Effector memory CD8-positive, alpha-beta T cell (primary cell): Measurements from ENCODE around the gene BAZ2A.

ENCODE experiments used
- ATAC-seq: fragments of 150-1000 bp; cut with Tn5 transposase; replicated peaks from 2 replicates; pipeline ENCODE4 v1.10.0; 2021; ENCODE audit warnings: mild to moderate bottlenecking, moderate library complexity
- DNase-seq, 3 experiments: peaks; one replicate each; pipeline ENCODE4 v3.0.0; 2021
- H3K27ac Mint-ChIP-seq, 2 donors: one replicate each; pipeline ENCODE4 v1.8.0; 2022; ENCODE audit warnings: mild to moderate bottlenecking in 2 of 2, mixed read lengths in 2 of 2, moderate library complexity in 2 of 2
- H3K27me3 Mint-ChIP-seq, 2 donors: one replicate each; pipeline ENCODE4 v1.8.0; 2022; ENCODE audit warnings: mixed read lengths in 2 of 2
- H3K36me3 Mint-ChIP-seq: one replicate; pipeline ENCODE4 v1.8.0; 2022; ENCODE audit warnings: mild to moderate bottlenecking, moderate library complexity, mixed read lengths; ENCODE audit not compliant: insufficient read depth
- H3K4me1 Mint-ChIP-seq, 2 donors: one replicate each; pipeline ENCODE4 v1.8.0; 2022; ENCODE audit warnings: low read depth in 2 of 2, mixed read lengths in 2 of 2
- H3K4me3 Mint-ChIP-seq, 2 donors: one replicate each; pipeline ENCODE4 v1.8.0; 2022; ENCODE audit warnings: mild to moderate bottlenecking in 2 of 2, mixed read lengths in 2 of 2, moderate library complexity in 2 of 2
- H3K9me3 Mint-ChIP-seq, 2 donors: one replicate each; pipeline ENCODE4 v1.8.0; 2022; ENCODE audit warnings: mixed read lengths in 2 of 2

Gene BAZ2A

DNA sequence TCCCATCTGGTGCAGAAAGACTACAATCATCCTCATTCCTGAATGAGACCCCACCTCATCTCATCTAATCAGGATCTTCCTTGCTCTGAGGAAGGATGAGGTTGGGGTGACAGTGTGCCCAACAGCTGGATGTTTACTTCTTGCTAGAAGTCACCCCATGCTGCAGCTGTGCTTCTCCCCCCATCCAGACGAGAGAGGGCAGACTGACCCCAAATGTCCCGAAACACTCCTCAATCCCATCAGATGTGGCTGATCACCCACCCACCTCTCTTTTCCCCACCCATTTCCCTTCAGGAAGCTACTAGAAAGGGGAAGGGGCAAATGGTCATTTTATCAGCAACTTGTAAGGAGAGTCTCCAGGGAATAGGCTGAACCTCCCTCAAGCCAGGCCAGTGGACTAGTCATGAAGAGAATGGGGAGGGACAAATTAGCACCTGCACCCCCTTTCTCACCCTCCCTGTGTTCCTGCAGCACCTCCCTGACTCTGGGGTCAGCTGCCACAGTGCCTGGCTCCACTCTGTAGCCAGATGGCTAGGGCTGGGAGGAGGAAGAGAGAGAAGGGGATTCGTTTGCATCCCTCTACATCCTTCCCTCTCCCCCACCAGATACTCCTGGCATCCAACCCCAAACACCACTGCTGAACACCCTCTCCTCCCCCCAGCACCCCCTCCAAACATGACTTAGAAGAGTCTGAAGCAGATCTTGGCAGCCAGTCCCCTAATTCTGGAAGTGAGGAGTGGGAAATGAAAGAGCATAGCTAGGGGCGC is 2.8 kb upstream of the BAZ2A start:
- Mint-ChIP-seq H3K27ac (peak overlapping the region; percentile 84 to 98), H3K9me3 (no peaks in the 10 kb centered on the region), H3K27me3 (no peaks in the 10 kb centered on the region), H3K4me3 (peak overlapping the region; percentile 95 to 100), H3K36me3 (peaks cover 49% of the 10 kb centered on the region), H3K4me1 (peaks cover 61 to 67% of the 10 kb centered on the region in 2 donors)
- ATAC-seq (no peak), DNase-seq (no peak)

DNA sequence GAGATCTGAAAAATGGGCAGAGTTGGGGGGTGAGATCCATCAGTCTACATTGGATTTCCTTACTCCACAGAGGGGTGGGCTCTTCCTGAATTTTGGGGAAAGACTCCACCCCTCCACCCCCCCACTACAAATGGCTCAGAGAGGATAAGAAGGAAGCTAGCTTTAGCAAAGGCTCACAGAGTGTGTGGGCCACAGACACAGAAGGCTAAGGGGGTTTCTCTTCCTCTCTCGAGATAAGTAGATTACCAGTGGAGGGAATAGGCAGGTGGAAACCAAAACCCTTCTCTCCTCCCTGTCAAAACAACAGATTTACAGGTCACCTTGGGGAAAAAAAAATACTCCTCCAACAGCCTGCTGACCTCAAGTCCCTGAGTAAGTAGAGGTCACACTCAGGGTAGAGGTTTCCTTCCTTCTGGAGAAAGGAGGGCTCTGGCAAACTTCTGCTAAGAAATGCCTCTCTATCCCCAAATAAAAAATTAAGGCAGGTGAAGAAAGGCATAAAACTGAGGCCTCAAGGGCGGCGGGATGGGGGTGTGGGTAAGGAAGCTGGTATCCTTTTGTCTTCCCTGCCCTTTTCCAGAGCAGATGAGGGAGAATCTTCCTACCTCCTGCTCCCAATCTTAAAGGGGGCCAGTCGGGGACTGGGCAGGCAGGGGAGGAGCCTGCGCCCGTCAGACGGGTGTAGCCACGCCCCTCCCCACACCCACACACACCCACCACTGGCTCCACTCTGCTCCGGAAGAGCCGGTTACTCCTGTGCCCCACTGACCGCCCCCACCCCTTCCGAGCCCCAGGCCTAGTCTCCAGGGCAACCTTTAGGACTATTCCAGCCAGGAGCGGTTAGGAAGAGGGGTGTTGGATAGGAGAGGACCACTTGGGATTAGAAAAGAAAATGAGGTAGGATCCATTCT is 1.9 kb upstream of the BAZ2A start:
- Mint-ChIP-seq H3K9me3 (no peaks in the 10 kb centered on the region), H3K4me1 (peaks cover 65 to 72% of the 10 kb centered on the region in 2 donors), H3K36me3 (peaks cover 50% of the 10 kb centered on the region), H3K27ac (peak overlapping the region in 1 of 2 donors; percentile 84), H3K27me3 (no peaks in the 10 kb centered on the region), H3K4me3 (peak overlapping the region; percentile 95 to 100)
- DNase-seq (peak in 2 of 3 experiments; percentile 12 to 27), ATAC-seq (no peak)

DNA sequence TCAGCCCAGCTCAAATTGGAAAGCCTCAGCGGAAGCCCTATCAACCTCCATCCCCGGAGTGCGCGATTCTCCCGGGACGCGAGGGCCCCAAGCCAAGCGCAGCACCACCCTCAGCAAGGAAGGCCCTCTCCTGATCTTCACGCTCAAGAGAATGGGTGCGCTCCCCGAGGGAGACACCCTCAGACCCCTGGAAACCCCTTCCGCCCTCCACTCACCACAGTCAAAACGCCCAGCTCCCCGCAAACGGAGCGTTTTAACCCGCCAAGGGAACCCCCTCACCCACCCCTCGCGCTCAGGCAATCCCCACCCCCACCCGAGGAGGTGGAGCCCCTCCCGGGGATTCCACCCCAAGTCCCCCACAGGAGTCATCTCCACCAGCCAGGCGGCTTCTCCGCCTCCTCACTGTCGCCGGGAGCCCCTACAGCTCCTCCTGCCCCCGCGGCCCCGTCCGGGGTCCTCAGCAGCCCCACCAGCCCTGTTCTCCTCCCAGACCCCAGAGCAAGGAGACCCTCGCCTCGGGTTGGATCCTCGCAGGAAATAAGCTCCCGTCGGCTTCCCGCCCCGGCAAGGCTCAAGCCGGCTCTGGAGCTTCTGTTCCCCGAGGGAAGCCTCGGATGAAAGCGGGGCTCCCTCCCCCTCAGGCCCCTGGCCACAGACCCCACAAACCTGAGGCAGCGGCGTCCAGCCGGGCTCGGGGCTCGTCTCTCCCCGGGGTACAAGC is 507 bp downstream of the BAZ2A start:
- Mint-ChIP-seq H3K27ac (peak overlapping the region; percentile 83 to 95), H3K9me3 (no peaks in the 10 kb centered on the region), H3K36me3 (peaks cover 44% of the 10 kb centered on the region), H3K4me1 (peaks cover 59 to 66% of the 10 kb centered on the region in 2 donors), H3K27me3 (no peaks in the 10 kb centered on the region), H3K4me3 (peak overlapping the region; percentile 82 to 95)
- DNase-seq = peak in 2 of 3 experiments; percentile 15 to 31
- ATAC-seq = peak; percentile 20

DNA sequence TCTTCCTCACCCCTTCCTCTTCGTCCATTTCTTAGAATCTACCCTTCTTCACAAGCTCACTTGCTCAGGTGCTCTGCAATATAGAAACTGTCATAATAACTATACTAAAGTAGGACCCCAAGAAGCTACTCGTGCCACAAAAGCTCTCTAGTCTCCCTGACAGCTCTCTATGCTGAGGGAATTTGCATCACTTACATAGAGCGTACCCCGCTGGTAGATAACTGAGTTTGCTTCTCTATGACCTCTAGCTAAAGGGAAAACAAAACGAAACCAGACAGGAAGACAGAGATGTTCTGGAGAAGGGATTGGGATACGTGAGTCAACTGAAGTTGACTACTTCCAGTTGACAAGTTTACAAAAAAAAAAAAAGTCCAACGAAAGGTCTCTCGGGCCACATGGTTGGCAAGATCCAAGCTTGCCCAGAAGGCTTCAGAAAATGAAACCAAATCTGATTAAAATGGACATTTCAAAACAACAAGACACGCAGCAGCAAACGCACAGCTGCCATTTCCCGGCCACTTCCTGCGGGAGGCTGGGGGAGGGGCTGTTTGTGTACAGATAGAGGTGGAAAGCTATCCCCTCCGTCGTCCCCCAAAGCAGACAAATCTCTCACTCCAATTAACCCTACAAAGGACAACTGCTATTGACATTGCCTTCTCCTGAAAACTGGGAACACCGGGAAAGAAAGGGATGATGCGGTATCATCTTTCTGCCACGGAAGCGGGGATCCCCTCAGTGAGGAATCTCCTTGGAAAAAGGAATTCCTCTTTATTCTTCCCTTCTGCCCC is 1.3 kb downstream of the BAZ2A start:
- H3K36me3 Mint-ChIP-seq = peaks cover 49% of the 10 kb centered on the region
- H3K4me1 Mint-ChIP-seq = peaks cover 59 to 67% of the 10 kb centered on the region in 2 donors

DNA sequence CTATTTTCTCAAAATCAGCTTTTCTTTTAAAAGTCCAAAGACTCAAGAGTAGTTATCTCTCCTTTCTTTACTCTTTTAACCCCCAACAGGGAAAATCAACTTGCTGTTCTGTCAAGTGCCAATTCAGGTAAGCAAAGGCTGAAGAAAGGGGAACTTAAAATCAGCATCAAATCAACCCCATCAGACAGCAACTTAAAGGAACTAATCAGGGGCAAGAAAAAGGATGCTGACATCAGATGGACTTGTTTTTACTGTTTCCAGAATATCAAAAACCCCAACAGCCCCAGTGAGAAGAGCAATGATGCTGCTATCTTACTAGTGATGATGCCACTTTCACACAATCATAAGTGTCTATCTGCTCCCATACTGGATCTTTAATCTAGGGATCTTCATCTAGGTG is 3.4 kb downstream of the BAZ2A start:
- H3K4me1 Mint-ChIP-seq = peaks cover 51 to 67% of the 10 kb centered on the region in 2 donors
- DNase-seq = no peak
- no peak overlapping the region for H3K4me3 Mint-ChIP-seq
- H3K36me3 Mint-ChIP-seq = peaks cover 59% of the 10 kb centered on the region
- peak overlapping the region in 1 of 2 donors; percentile 73 for H3K27ac Mint-ChIP-seq
- no peaks in the 10 kb centered on the region for H3K27me3 Mint-ChIP-seq
- no peaks in the 10 kb centered on the region for H3K9me3 Mint-ChIP-seq
- no peak for ATAC-seq

More for the DNA sequence above, 1.3 kb downstream of the BAZ2A start:
- DNase-seq (peak; percentile 65 to 71 (median 69)), ATAC-seq (peak; percentile 55)
- H3K27me3 Mint-ChIP-seq = no peaks in the 10 kb centered on the region
- peak overlapping the region; percentile 82 to 95 for H3K4me3 Mint-ChIP-seq
- no peaks in the 10 kb centered on the region for H3K9me3 Mint-ChIP-seq
- peak overlapping the region; percentile 83 to 95 for H3K27ac Mint-ChIP-seq

DNA sequence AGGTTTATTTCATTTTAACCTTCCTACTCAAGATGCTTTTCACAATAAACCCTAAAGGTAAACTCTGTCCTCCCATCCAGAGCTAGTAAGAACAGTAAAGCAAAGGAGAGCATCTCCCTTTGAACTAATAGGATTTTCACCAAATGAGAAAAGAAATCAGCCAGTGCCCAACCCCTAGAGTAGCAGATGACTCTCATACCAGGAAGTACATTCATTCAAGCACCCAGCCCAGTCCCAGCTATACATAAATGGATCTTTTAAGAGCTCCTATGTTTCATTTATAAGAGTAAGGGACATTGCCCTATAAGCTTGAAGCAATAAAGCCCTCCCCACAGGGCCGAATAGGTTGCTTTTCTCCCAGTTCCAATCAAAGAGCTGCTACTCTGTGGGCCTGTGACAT is 7.6 kb downstream of the BAZ2A start:
- DNase-seq (no peak), ATAC-seq (no peak)
- H3K27me3 Mint-ChIP-seq = no peaks in the 10 kb centered on the region
- no peaks in the 10 kb centered on the region for H3K9me3 Mint-ChIP-seq
- H3K27ac Mint-ChIP-seq = peak overlapping the region in 1 of 2 donors; percentile 77
- H3K36me3 Mint-ChIP-seq = peaks cover 67% of the 10 kb centered on the region
- H3K4me3 Mint-ChIP-seq = peak overlapping the region in 1 of 2 donors; percentile 5
- H3K4me1 Mint-ChIP-seq = peaks cover 39 to 59% of the 10 kb centered on the region in 2 donors

DNA sequence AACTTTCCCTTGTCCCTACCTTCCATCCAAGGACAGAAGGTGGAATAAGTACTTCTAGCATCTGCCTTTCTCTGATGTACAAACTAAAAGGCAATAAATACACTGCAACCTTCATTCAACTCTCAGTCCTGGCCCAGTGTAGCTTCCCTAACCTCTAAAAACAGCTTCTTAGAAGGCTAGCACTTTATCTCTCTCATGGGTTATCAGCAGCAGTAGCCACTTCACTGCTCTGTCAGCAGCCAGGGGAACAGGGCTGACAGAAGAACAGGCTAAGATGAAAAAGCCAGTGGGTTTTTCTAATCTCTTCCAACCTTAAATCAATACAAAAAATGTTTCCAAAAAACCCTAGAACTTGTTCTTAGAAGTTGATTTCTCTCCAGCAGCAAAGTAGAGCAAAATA is 13.2 kb downstream of the BAZ2A start:
- Mint-ChIP-seq H3K36me3 (peaks cover 90% of the 10 kb centered on the region), H3K27me3 (no peaks in the 10 kb centered on the region), H3K9me3 (no peaks in the 10 kb centered on the region), H3K4me1 (peaks cover 14 to 30% of the 10 kb centered on the region in 2 donors), H3K27ac (peak overlapping the region; percentile 81 to 86), H3K4me3 (no peak overlapping the region)
- no peak for DNase-seq
- no peak for ATAC-seq

DNA sequence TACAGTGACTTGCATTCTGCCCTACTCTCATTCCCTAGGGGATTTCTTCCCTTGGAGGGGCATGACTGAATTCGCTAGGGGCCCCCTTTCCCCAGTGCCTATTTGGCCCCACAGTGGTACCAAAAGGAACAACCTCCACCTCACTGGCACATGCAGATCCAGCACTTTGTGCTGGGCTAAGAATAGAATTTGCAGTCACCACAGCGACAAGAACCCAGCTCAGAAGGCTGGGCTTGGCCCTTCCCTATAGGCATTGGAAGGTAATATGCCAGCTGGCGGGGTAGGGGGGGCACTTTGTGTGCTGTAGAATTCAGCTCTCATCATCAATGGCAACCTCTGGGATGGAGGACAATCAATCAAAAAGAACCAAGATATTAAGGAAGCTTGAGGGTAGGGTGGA is 13.9 kb downstream of the BAZ2A start:
- ATAC-seq (no peak), DNase-seq (no peak)
- H3K4me3 Mint-ChIP-seq = no peak overlapping the region
- H3K27me3 Mint-ChIP-seq = no peaks in the 10 kb centered on the region
- H3K27ac Mint-ChIP-seq = peak overlapping the region; percentile 38 to 49
- peaks cover 14 to 33% of the 10 kb centered on the region in 2 donors for H3K4me1 Mint-ChIP-seq
- H3K36me3 Mint-ChIP-seq = peaks cover 96% of the 10 kb centered on the region
- no peaks in the 10 kb centered on the region for H3K9me3 Mint-ChIP-seq

DNA sequence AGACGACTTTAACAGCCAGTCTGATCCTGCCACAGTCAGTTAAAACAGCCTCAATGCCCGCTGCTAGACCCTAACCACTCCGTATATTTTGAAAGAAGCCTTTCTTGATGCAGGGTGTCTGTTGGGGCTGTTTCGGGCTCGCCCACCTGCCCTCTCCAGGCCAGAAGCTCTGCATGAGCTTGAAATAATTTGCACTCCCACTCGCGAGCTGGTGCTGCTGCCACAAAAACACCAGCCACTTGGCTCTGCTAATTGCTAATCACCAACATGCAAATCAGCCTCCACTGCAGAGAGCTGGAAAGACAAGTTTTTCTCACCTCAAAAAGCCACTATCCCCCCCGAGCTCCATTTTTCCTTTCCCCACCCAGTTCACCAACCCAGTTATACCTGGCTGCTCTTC is 15.5 kb downstream of the BAZ2A start:
- H3K9me3 Mint-ChIP-seq = no peaks in the 10 kb centered on the region
- peak overlapping the region; percentile 7 to 41 for H3K27ac Mint-ChIP-seq
- no peak for ATAC-seq
- H3K4me3 Mint-ChIP-seq = no peak overlapping the region
- H3K4me1 Mint-ChIP-seq = peaks cover 6 to 23% of the 10 kb centered on the region in 2 donors
- peaks cover 96% of the 10 kb centered on the region for H3K36me3 Mint-ChIP-seq
- DNase-seq = no peak
- H3K27me3 Mint-ChIP-seq = no peaks in the 10 kb centered on the region

DNA sequence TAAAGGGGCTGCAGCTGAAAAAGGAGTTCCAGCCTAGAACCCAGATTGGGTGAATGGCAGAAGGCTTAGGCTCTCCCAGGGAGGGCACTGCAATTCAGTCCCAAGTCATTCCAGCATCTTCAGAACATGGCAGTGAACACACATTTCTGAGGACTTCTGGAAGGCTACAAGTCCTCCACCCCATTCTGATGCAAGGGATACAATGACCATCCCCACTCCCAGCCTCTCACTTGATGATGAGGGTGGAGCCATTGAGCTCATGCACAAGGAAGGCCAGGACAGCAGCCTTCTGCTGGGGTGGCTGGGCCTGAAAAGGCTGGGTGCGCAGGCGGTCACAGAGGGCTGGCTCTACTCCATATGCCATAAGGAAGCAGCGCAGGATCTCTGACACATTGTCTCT is 25.8 kb downstream of the BAZ2A start:
- ATAC-seq (no peak), DNase-seq (no peak)
- no peaks in the 10 kb centered on the region for H3K27me3 Mint-ChIP-seq
- H3K27ac Mint-ChIP-seq = peak overlapping the region in 1 of 2 donors; percentile 8
- H3K36me3 Mint-ChIP-seq = peaks cover 100% of the 10 kb centered on the region
- no peaks in the 10 kb centered on the region for H3K9me3 Mint-ChIP-seq
- H3K4me1 Mint-ChIP-seq = no peaks in the 10 kb centered on the region
- no peak overlapping the region for H3K4me3 Mint-ChIP-seq

DNA sequence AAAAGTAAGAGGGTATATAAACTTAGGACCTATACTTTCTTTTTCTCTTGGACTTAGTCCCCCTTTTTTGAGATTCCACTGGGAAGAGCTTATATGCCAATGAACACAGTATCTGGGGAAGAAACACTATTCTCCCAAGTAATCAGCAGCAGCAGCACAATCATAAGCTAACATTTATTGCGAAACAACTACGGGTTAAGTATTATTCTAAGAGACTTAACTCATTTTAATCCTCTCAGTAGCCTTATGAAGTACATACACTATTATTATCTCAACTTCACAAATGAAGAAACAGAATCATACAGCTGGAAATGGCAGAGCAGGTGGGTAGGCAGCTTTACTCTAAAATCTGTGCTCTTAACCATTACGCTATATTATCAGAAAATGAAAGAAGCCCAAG is 27.9 kb downstream of the BAZ2A start:
- Mint-ChIP-seq H3K4me1 (peaks cover 0 to 2% of the 10 kb centered on the region in 2 donors), H3K27ac (peak overlapping the region in 1 of 2 donors; percentile 54), H3K4me3 (no peak overlapping the region), H3K9me3 (no peaks in the 10 kb centered on the region), H3K27me3 (no peaks in the 10 kb centered on the region), H3K36me3 (peaks cover 100% of the 10 kb centered on the region)
- ATAC-seq = no peak
- DNase-seq = no peak

DNA sequence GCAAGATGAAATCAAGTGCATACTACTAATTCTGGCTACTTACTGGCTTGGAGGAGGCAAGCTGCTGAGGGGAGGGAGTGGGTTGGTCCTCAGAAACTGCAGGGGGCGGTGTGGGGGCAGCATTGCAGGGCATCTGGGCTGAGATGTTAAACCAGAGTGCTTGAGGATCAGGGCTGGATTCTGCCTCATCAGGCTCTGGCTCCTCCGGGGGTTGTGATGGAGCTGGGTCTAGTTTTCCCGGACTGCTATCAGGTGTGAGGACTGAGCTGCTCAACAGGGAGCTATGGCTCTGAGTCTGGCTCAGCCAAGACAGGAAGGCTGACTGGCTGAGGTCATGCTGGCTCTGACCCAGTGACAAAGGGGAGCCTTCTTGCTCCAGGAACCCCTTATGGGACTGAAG is 28.6 kb downstream of the BAZ2A start:
- H3K27me3 Mint-ChIP-seq = no peaks in the 10 kb centered on the region
- no peaks in the 10 kb centered on the region for H3K9me3 Mint-ChIP-seq
- peaks cover 98% of the 10 kb centered on the region for H3K36me3 Mint-ChIP-seq
- peaks cover 0 to 2% of the 10 kb centered on the region in 2 donors for H3K4me1 Mint-ChIP-seq
- H3K27ac Mint-ChIP-seq = peak overlapping the region in 1 of 2 donors; percentile 63
- no peak for ATAC-seq
- peak in 2 of 3 experiments; percentile 19 to 26 for DNase-seq
- H3K4me3 Mint-ChIP-seq = no peak overlapping the region
